ENCODE measurements around the gene PRKN. TPM values are rescaled to one million over a fixed set of nuclear protein-coding genes. Genes with fewer than 3 reads are reported as not detected.

The PRKN gene
- total RNA-seq, 2 donors from 2014 or later = 15.7 to 19.3 TPM

DNA sequence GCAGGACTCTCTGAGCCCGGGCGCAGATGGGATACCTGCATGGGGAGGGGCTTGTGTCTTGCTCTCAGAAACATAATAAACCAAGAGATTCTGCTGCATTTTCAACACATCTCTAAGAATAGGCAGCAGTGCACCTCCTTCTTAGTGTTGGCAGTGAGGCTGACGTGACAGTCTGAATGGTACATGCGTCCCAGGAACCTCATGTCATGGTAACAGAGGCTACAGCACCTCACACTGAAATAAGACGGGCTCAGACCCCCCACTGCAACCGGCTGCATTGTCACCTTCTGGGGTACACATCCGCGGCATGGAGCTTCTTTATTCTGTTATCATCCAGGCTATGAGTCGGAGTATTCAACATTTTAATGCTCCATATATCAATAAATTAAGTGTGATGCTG is 1056.4 kb downstream of the PRKN start:
- DNase-seq (ENCODE audit: low spot score) = no peak
- no peaks in the 10 kb centered on the region for H3K9me3 ChIP-seq
- TF ChIP-seq, protein P1, sequence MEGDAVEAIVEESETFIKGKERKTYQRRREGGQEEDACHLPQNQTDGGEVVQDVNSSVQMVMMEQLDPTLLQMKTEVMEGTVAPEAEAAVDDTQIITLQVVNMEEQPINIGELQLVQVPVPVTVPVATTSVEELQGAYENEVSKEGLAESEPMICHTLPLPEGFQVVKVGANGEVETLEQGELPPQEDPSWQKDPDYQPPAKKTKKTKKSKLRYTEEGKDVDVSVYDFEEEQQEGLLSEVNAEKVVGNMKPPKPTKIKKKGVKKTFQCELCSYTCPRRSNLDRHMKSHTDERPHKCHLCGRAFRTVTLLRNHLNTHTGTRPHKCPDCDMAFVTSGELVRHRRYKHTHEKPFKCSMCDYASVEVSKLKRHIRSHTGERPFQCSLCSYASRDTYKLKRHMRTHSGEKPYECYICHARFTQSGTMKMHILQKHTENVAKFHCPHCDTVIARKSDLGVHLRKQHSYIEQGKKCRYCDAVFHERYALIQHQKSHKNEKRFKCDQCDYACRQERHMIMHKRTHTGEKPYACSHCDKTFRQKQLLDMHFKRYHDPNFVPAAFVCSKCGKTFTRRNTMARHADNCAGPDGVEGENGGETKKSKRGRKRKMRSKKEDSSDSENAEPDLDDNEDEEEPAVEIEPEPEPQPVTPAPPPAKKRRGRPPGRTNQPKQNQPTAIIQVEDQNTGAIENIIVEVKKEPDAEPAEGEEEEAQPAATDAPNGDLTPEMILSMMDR (IDR thresholded peaks at IDR 0.05) = no peak
- H3K4me3 ChIP-seq = no peak overlapping the region
- H3K4me1 ChIP-seq = no peaks in the 10 kb centered on the region
- H3K36me3 ChIP-seq = no peaks in the 10 kb centered on the region
- H3K27ac ChIP-seq = no peak overlapping the region
- H3K27me3 ChIP-seq = no peaks in the 10 kb centered on the region

DNA sequence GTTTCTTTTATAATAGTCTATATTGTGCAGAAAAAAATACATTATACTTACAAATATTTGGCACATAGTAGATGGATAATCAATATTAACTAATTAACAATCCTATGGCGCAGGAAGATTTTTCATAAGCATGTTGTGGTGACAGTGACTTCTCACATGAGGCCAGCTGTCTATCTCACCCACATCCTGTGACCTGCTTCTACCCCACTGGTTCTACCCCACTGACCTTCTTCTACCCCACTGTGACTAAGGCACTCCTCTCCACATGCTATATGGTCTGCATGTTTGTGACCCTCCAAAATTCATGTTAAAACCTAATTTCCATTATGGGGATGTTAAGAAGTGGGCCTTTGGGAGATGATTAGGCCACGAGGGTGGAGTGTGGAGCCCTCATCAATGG is 1058.9 kb downstream of the PRKN start:
- DNase-seq (ENCODE audit: low spot score) = no peak
- Histone ChIP-seq H3K4me1 (no peaks in the 10 kb centered on the region), H3K9me3 (no peaks in the 10 kb centered on the region), H3K27me3 (no peaks in the 10 kb centered on the region), H3K27ac (no peak overlapping the region), H3K4me3 (no peak overlapping the region), H3K36me3 (no peaks in the 10 kb centered on the region)
- TF ChIP-seq, protein P1 (IDR thresholded peaks at IDR 0.05) = no peak

DNA sequence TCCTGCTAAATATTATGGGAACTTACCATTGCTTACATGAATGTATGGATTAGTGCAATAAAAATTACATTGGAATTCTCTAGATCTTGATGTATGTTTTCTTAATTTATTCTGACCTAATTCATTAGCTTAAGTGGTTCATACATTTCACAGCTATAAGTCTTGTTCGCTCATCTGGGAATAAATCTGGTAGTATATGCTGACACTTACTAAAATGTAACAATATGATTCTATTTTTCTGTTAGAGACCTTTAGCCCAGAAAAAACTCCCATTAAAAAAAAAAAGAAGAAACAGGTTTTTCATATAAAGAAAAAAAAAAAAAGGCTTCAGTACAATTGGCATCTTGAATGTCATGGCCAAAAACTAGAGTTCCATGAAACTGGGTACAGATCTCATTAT is 1059.6 kb downstream of the PRKN start:
- no peaks in the 10 kb centered on the region for H3K9me3 ChIP-seq
- H3K4me1 ChIP-seq = no peaks in the 10 kb centered on the region
- TF ChIP-seq, protein P1 (IDR thresholded peaks at IDR 0.05) = no peak
- H3K27me3 ChIP-seq = no peaks in the 10 kb centered on the region
- H3K36me3 ChIP-seq = no peaks in the 10 kb centered on the region
- DNase-seq (ENCODE audit: low spot score) = no peak
- no peak overlapping the region for H3K4me3 ChIP-seq
- no peak overlapping the region for H3K27ac ChIP-seq

DNA sequence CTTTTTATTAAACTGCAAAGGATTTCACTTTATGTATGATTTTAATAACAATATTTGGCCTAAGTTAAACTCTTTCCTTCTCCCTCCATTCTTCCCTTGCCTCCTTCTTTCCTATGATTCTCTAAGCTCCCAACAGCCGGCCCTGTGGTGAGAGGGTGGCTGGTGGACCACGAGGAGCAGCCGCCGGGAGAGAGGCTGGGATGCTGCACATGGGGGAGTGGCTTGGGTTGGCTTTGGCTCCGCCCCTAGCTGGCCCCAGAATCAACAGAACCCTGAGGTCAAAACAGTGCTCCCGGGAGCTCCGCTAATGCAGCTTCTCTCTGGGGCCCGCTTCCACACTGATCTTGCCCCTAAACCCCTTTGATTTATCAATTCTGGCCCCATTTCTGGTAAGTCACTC is 1063.9 kb downstream of the PRKN start:
- H3K4me3 ChIP-seq = no peak overlapping the region
- TF ChIP-seq, protein P1 (IDR thresholded peaks at IDR 0.05) = no peak
- no peaks in the 10 kb centered on the region for H3K9me3 ChIP-seq
- H3K27me3 ChIP-seq = no peaks in the 10 kb centered on the region
- no peaks in the 10 kb centered on the region for H3K36me3 ChIP-seq
- H3K27ac ChIP-seq = no peak overlapping the region
- no peak for DNase-seq (ENCODE audit: low spot score)
- no peaks in the 10 kb centered on the region for H3K4me1 ChIP-seq

DNA sequence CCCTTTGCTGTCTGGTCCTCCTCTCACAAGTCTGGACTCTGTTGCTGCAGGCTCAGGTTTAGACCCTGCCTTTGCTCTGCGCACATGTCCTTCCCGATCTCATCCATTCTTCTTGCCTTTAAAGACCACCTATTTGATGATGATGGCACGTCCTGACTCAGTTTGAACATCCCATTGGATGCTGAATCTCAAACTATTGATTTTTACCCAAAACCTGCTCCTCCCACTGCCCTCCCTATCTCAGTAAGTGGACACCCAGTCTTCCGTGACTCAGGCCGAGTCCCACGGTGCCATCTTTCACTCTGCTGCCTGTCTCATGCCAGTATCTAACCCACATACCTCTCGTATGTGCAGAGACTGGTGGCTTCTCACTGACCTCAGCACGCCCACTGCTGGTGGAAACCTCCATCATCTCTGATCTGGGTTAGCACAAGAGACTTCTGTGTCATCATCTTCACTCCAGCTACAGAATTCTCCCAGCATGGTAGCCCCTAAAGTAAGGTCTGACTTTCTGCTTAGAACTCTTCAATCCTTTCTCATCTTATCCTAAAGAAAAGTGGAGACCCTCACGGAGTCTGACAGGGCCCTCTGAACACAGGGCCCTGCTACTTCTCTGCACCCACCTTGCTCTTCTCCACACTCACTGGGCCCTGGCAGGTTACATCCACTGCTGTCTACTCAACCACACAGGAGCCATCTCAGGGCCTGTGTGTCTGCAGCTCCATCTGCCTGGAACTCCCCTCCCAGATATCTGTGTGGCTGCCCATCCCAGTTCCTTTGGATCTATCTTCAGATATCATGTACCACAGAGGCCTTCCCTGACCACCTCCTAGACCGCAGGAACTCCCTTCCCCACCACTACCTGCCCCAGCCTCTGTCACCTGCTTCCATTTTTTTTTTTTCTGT is 1066.6 kb downstream of the PRKN start:
- TF ChIP-seq, protein P1 (IDR thresholded peaks at IDR 0.05) = no peak
- Histone ChIP-seq H3K4me1 (no peaks in the 10 kb centered on the region), H3K4me3 (no peak overlapping the region), H3K27ac (no peak overlapping the region), H3K27me3 (no peaks in the 10 kb centered on the region), H3K9me3 (no peaks in the 10 kb centered on the region), H3K36me3 (no peaks in the 10 kb centered on the region)
- no peak for DNase-seq (ENCODE audit: low spot score)
